Endothelial cell of umbilical vein (primary cell): Measurements from ENCODE around the gene PPP1R1B. TPM values are rescaled to one million over a fixed set of nuclear protein-coding genes. Genes with fewer than 3 reads are reported as not detected.

Experiments used
- BruUV-seq: library from RNA; stranded (reverse); fragments of 400-500 nt; replicated peaks from 2 replicates; lab custom pipeline; 2021; lab: Mats Ljungman, UMichigan
- CTCF ChIA-PET: fragments of 300-600, 350-600 bp; sonication (Branson Sonifier 250); formaldehyde crosslinking; loops from one replicate; lab custom pipeline; 2021; ENCODE audit warnings: antibody characterized with exemption, inconsistent platforms; lab: Charles Lee
- POLR2A ChIA-PET: fragments of 300-600, 350-600 bp; sonication (Branson Sonifier 250); formaldehyde crosslinking; loops from one replicate; lab custom pipeline; 2021; ENCODE audit warnings: antibody characterized with exemption, inconsistent platforms; lab: Charles Lee
- DNase-seq: peaks from one replicate; pipeline ENCODE4 v3.0.0-alpha.2; 2011; ENCODE audit warnings: low read depth, low spot score
- FAIRE-seq: peaks from 2 replicates; lab custom pipeline; 2011; peaks lifted over from hg19 to GRCh38; lab: Jason Lieb, UNC
- H2AFZ ChIP-seq: 2 replicates; pipeline ENCODE4 v1.6.0; 2012; ENCODE audit warnings: low read depth, low read length, control low read depth, inconsistent platforms
- H3K27ac ChIP-seq: 2 replicates; pipeline ENCODE4 v1.5.1; 2011; ENCODE audit warnings: low read depth, mild to moderate bottlenecking, control low read depth, low read length, moderate library complexity; ENCODE audit not compliant: insufficient read depth
- H3K27me3 ChIP-seq, 2 experiments: 2 replicates each; pipeline versions ENCODE4 v1.6.0 to v1.6.1; 2011; ENCODE audit warnings: low read length in 2 of 2, mixed read lengths in 1 of 2; ENCODE audit not compliant: control insufficient read depth in 2 of 2, insufficient read depth in 2 of 2
- H3K36me3 ChIP-seq, 2 experiments: 2 replicates in 1 of 2; 3 replicates in 1 of 2; pipeline ENCODE4 v1.5.1; 2011; ENCODE audit warnings: low read length in 2 of 2, mild to moderate bottlenecking in 1 of 2, moderate library complexity in 1 of 2; ENCODE audit not compliant: control insufficient read depth in 2 of 2, insufficient read depth in 2 of 2; ENCODE audit errors: extremely low read depth in 1 of 2
- H3K4me1 ChIP-seq: 3 replicates; pipeline ENCODE4 v1.5.1; 2011; ENCODE audit warnings: mild to moderate bottlenecking, low read length; ENCODE audit not compliant: control insufficient read depth, insufficient read depth; ENCODE audit errors: extremely low read depth
- H3K4me2 ChIP-seq: 2 replicates; pipeline ENCODE4 v1.6.1; 2011; ENCODE audit warnings: low read length, control low read depth, mixed read lengths; ENCODE audit not compliant: insufficient read depth
- H3K4me3 ChIP-seq, 3 experiments: fragments of 200-600 bp in 1 of 3; sonication (generic), shearing (Covaris generic) in 1 of 3; replicated peaks in 1 of 3; 2 replicates each; pipeline ENCODE4 v1.5.1; 2011 to 2016; ENCODE audit warnings: control low read depth in 3 of 3, low read length in 3 of 3, mild to moderate bottlenecking in 2 of 3, inconsistent platforms in 1 of 3, low read depth in 1 of 3, moderate library complexity in 1 of 3; ENCODE audit not compliant: insufficient read depth in 1 of 3
- H3K79me2 ChIP-seq: 2 replicates; pipeline ENCODE4 v1.6.0; 2012; ENCODE audit warnings: low read length, inconsistent platforms; ENCODE audit not compliant: control insufficient read depth, insufficient read depth
- H3K9ac ChIP-seq: replicated peaks from 2 replicates; pipeline ENCODE3; 2011; ENCODE audit warnings: low read length, control low read depth; ENCODE audit not compliant: insufficient read depth; ENCODE audit errors: extremely low read depth
- H3K9me1 ChIP-seq: replicated peaks from 3 replicates; pipeline ENCODE4 v1.6.0; 2011; ENCODE audit warnings: mild to moderate bottlenecking, low read length; ENCODE audit not compliant: control insufficient read depth, insufficient read depth; ENCODE audit errors: extremely low read depth
- H3K9me3 ChIP-seq: replicated peaks from 2 replicates; pipeline ENCODE4 v1.5.1; 2012; ENCODE audit warnings: low read length, inconsistent platforms; ENCODE audit not compliant: control insufficient read depth, insufficient read depth
- H4K20me1 ChIP-seq: replicated peaks from 2 replicates; pipeline ENCODE3; 2011; ENCODE audit warnings: mild to moderate bottlenecking, low read length; ENCODE audit not compliant: control insufficient read depth, insufficient read depth; ENCODE audit errors: extremely low read depth
- FOS ChIP-seq: IDR thresholded peaks from 2 replicates; pipeline ENCODE4 v1.6.1; 2011; ENCODE audit warnings: mild to moderate bottlenecking, low read length, moderate library complexity, borderline replicate concordance; ENCODE audit not compliant: insufficient read depth
- JUN ChIP-seq: IDR thresholded peaks from 2 replicates; pipeline ENCODE4 v1.6.1; 2011; ENCODE audit warnings: borderline replicate concordance, low read depth; ENCODE audit not compliant: insufficient read length, insufficient read depth
- MAX ChIP-seq: IDR thresholded peaks from 2 replicates; pipeline ENCODE4 v1.6.1; 2011; ENCODE audit not compliant: insufficient read depth, insufficient read length
- POLR2AphosphoS5 ChIP-seq: IDR thresholded peaks from 2 replicates; pipeline ENCODE4 v1.6.1; 2012; ENCODE audit warnings: low read depth, mild to moderate bottlenecking, control low read depth, low read length, moderate library complexity; ENCODE audit not compliant: insufficient read depth
- dilution Hi-C: fragments of 300-500 bp; cut with MboI; formaldehyde crosslinking; loops from one replicate; pipeline ENCODE4 v1.15.0; 2019; ENCODE audit warnings: low sequenced_read_pairs; ENCODE audit not compliant: extremely low pct_ligation_motif_present
- intact Hi-C: fragments of 100-400 bp; cut with micrococcal nuclease; formaldehyde crosslinking; loops from one replicate; pipeline ENCODE4 v1.10.0; 2022
- polyA plus RNA-seq, 4 experiments: library from polyadenylated mRNA; depleted of rRNA in 3 of 4; stranded (reverse) in 3 of 4; unstranded in 1 of 4; fragments of >200 nt; gene quantifications; 2 replicates each; pipeline versions ENCODE4 v1.2.1 to v1.2.3, GENCODE V29; 2011 to 2012; ENCODE audit warnings: missing spikeins in 1 of 4
- total RNA-seq: library from RNA; stranded (reverse); gene quantifications from 2 replicates; pipeline ENCODE4 v1.2.3, GENCODE V29; 2021

PPP1R1B gene
- total and polyA plus RNA-seq, 2 donors (not counting 3 experiments of a cell fraction or from before 2014, with no cell fraction given): not detected

- DNase-seq (no peak), FAIRE-seq (no peak)
- peak overlapping the region; percentile 49 for H2AFZ ChIP-seq
- intact Hi-C loops: no loop called here
- no peaks in the 10 kb centered on the region for H3K79me2 ChIP-seq
- no peaks in the 10 kb centered on the region for H3K9me3 ChIP-seq
- no peak overlapping the region for H3K4me3 ChIP-seq
- H3K27me3 ChIP-seq: peaks cover 3 to 8% of the 10 kb centered on the region in 2 experiments
- dilution Hi-C loops: no loop called here
- CTCF ChIA-PET: interaction anchor here (3.8 to 5.8 kb wide), 5 partner anchors 13 to 135 kb away, joined by 84 to 291 read pairs (median 141); partner anchors contain the start of genes PNMT and TCAP
- POLR2A ChIA-PET: interaction anchor here (0.6 kb wide), 1 partner anchor 48 kb away, joined by 9 read pairs; no protein-coding TSS in a partner anchor
- no peaks in the 10 kb centered on the region for H3K36me3 ChIP-seq
- no peaks in the 10 kb centered on the region for H4K20me1 ChIP-seq
- H3K4me1 ChIP-seq: peaks cover 10% of the 10 kb centered on the region
- H3K27ac ChIP-seq: no peak overlapping the region
- H3K9me1 ChIP-seq: no peaks in the 10 kb centered on the region
- no peak overlapping the region for H3K9ac ChIP-seq
- TF ChIP-seq POLR2AphosphoS5: no peak
- no peak for TF ChIP-seq MAX
- H3K4me2 ChIP-seq: peak overlapping the region; percentile 90
- BruUV-seq: no TSS peak
These were observed 7.6 kb upstream of the PPP1R1B start for GRCh38 chr17:39618956-39619785.

GRCh38 chr17:39619786-39620101 is 7.0 kb upstream of the PPP1R1B start:
- Histone ChIP-seq H3K27me3 (peaks cover 5 to 11% of the 10 kb centered on the region in 2 experiments), H3K9ac (no peak overlapping the region), H4K20me1 (no peaks in the 10 kb centered on the region), H3K79me2 (no peaks in the 10 kb centered on the region), H3K9me1 (no peaks in the 10 kb centered on the region), H3K36me3 (no peaks in the 10 kb centered on the region), H3K4me1 (peaks cover 10% of the 10 kb centered on the region), H3K9me3 (no peaks in the 10 kb centered on the region), H3K4me2 (no peak overlapping the region), H3K27ac (no peak overlapping the region), H3K4me3 (no peak overlapping the region), H2AFZ (no peak overlapping the region)
- dilution Hi-C loops (no loop called here), intact Hi-C loops (loop anchor here (10.0 kb wide), 1 partner anchor 335 kb away; no protein-coding TSS in a partner anchor)
- BruUV-seq: no TSS peak
- DNase-seq (no peak), FAIRE-seq (no peak)
- CTCF ChIA-PET: interaction anchor here (1.2 to 5.8 kb wide), 9 partner anchors 13 to 135 kb away, joined by 3 to 291 read pairs (median 84); partner anchors contain the start of genes PNMT and TCAP
- TF ChIP-seq JUN (no peak), FOS (no peak)
- POLR2A ChIA-PET: interaction anchor here (0.6 kb wide), 1 partner anchor 48 kb away, joined by 9 read pairs; no protein-coding TSS in a partner anchor
